Upper lobe of left lung (tissue), 6 donors: ENCODE measurements around the gene CCDC51. TPM values are rescaled to one million over a fixed set of nuclear protein-coding genes. Genes with fewer than 3 reads are reported as not detected.
A peak's percentile ranks its signal among the peaks of the same experiment; 100 is the strongest.

Experiments
- ATAC-seq, 2 donors: fragments of 200-7000 bp; cut with Tn5 transposase; one replicate each; pipeline ENCODE4 v1.9.1; 2022; ENCODE audit warnings: mild to moderate bottlenecking in 2 of 2, moderate library complexity in 2 of 2; ENCODE audit not compliant: low FRiP score in 2 of 2
- DNase-seq, 2 donors: peaks; one replicate each; pipeline ENCODE4 v3.0.0-alpha.2; 2019 to 2020
- H3K27ac ChIP-seq, 4 donors: fragments of 200-600 bp; sonication (generic); one replicate each; pipeline ENCODE4 v1.5.1; 2016 to 2019
- H3K27me3 ChIP-seq, 4 donors: fragments of 200-600 bp; sonication (generic); one replicate each; pipeline ENCODE4 v1.5.1; 2017 to 2019
- H3K36me3 ChIP-seq, 4 donors: fragments of 200-600 bp; sonication (generic); one replicate each; pipeline ENCODE4 v1.5.1; 2016 to 2019
- H3K4me1 ChIP-seq, 4 donors: fragments of 200-600 bp; sonication (generic); one replicate each; pipeline ENCODE4 v1.5.1; 2018 to 2019
- H3K4me3 ChIP-seq, 4 donors: fragments of 200-600 bp; sonication (generic); one replicate each; pipeline ENCODE4 v1.5.1; 2017 to 2019; ENCODE audit warnings: mild to moderate bottlenecking in 2 of 4, moderate library complexity in 1 of 4
- H3K9me3 ChIP-seq, 4 donors: fragments of 200-600 bp; sonication (generic); one replicate each; pipeline ENCODE4 v1.5.1; 2018 to 2019
- EP300 ChIP-seq, 4 donors: sonication (generic); formaldehyde crosslinking; IDR thresholded peaks; one replicate each; pipeline ENCODE4 v1.5.1; 2017; ENCODE audit warnings: antibody characterized with exemption in 4 of 4, control low read depth in 2 of 4
- POLR2A ChIP-seq, 4 donors: fragments of 450-650 bp; IDR thresholded peaks; one replicate each; pipeline ENCODE4 v1.5.1; 2016 to 2017; ENCODE audit warnings: antibody characterized with exemption in 4 of 4, mild to moderate bottlenecking in 2 of 4
- POLR2AphosphoS5 ChIP-seq, 2 donors: sonication (generic); formaldehyde crosslinking; IDR thresholded peaks; one replicate each; pipeline ENCODE4 v1.5.1; 2017; ENCODE audit warnings: antibody characterized with exemption in 2 of 2
- whole genome bisulfite sequencing, 2 donors: methylation state at CpG; one replicate each; pipeline ENCODE4 v1.1.5; 2017 to 2018; 5-methylcytosine and 5-hydroxymethylcytosine counted together
- total RNA-seq, 6 donors: library from RNA; depleted of rRNA in 4 of 6; stranded (reverse); fragments of >200 nt in 4 of 6; gene quantifications; one replicate each; pipeline versions ENCODE4 v1.1.0 to v1.2.1, GENCODE V29; 2016 to 2021
- TF ChIP-seq, protein P1 (sequence below), 6 experiments: fragments of 450-650 bp in 4 of 6; fragments of 200-600 bp in 2 of 6; sonication (generic) in 2 of 6; IDR thresholded peaks; one replicate each; pipeline ENCODE4 v1.5.1; 2016 to 2019; ENCODE audit warnings: antibody characterized with exemption in 6 of 6
- donor health status: DM: no; HTN: no; CAD: no; lungs with moderate emphysema.
- donor health status: DM: no; HTN: yes; CAD: no; lungs with severe emphysema.

Gene CCDC51
- total RNA-seq, 6 donors from 2014 or later: 6.3 to 18.2 (median 13.2) TPM

DNA sequence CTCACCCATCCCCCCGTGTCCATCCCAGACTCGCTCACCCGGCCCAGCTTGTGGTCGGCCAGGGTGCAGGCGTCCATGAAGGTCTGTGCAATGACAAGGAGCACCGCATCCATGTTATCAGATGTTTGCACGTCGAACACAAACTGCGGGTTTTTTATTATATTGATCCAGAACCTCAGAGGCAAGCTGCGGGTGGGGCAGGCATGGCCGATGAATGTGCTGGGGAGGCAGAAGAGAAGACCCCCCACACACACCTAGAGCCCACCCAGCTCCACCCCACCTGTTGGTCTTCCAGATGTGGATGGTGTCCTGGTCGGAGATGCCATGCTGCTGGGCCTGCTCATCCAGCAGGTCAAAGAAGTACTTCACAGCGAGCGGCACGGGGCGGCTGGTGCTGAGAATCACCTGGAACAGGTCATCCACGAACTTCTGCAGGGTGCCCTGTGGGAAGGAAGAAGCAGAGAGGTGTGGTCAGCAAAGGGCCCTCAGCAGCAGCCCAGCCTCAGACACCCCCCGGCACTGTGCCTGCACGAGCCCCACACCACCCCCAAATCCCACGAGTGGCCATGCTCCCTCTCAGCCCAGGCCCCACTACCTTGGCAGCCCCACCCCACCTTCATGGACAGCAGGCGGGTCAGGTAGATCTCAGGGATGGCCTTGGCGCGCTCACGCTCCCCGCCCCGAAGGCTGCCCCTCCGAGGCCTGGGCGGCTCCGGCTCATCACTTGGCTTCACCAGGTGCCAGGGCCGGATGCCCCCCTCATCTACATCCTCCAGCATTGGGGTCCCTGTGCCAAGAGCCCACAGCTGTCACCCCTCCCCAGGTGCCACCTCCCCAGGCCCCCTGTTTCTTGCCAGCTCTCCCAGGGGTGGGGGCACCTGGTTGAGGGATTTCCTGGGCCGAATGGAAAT is 30.4 kb downstream of the CCDC51 start:
- H3K27ac ChIP-seq: no peak overlapping the region
- 94 to 96% methylated on average over 28 to 31 of the region's 31 CpGs for WGBS, 2 donors
- peaks cover 8 to 95% (median 74%) of the 10 kb centered on the region in 4 donors for H3K36me3 ChIP-seq
- no peak overlapping the region for H3K4me3 ChIP-seq
- ATAC-seq (no peak), DNase-seq (peak; percentile 17 to 70)
- H3K27me3 ChIP-seq: no peaks in the 10 kb centered on the region
- no peaks in the 10 kb centered on the region for H3K4me1 ChIP-seq
- no peaks in the 10 kb centered on the region for H3K9me3 ChIP-seq
- TF ChIP-seq EP300 (IDR thresholded peaks at IDR 0.05) (no peak), POLR2AphosphoS5 (IDR thresholded peaks at IDR 0.05) (no peak), POLR2A (IDR thresholded peaks at IDR 0.05) (no peak)
- TF ChIP-seq, protein P1, sequence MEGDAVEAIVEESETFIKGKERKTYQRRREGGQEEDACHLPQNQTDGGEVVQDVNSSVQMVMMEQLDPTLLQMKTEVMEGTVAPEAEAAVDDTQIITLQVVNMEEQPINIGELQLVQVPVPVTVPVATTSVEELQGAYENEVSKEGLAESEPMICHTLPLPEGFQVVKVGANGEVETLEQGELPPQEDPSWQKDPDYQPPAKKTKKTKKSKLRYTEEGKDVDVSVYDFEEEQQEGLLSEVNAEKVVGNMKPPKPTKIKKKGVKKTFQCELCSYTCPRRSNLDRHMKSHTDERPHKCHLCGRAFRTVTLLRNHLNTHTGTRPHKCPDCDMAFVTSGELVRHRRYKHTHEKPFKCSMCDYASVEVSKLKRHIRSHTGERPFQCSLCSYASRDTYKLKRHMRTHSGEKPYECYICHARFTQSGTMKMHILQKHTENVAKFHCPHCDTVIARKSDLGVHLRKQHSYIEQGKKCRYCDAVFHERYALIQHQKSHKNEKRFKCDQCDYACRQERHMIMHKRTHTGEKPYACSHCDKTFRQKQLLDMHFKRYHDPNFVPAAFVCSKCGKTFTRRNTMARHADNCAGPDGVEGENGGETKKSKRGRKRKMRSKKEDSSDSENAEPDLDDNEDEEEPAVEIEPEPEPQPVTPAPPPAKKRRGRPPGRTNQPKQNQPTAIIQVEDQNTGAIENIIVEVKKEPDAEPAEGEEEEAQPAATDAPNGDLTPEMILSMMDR (IDR thresholded peaks at IDR 0.05): no peak

DNA sequence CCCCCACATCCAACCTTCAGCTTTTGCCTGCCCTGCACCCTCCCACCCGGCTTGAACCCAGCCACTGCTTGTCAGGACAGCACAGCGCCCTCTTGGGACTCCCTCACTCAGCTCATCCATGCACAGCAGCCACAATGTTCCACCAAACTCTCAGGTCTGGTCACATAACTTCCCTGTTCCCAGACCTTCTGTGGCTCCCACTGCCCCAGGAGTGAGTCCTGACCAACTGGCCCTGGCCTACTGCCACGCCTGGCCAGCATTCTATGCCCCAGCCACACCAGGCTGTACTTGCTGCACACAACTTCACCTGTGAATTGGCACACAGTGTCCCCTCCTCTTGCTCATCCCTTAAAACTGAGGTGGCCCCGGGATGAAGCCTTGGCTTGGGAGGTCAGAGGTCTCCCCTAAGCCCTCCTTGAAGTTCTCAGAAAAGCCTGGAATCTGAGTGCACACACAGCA is 31.1 kb downstream of the CCDC51 start:
- H3K36me3 ChIP-seq: peaks cover 8 to 95% (median 70%) of the 10 kb centered on the region in 4 donors
- no peak overlapping the region for H3K27ac ChIP-seq
- DNase-seq (peak in 1 of 2 donors; percentile 14), ATAC-seq (no peak)
- no peak overlapping the region for H3K4me3 ChIP-seq
- H3K27me3 ChIP-seq: no peaks in the 10 kb centered on the region
- no peaks in the 10 kb centered on the region for H3K4me1 ChIP-seq
- no peaks in the 10 kb centered on the region for H3K9me3 ChIP-seq
- TF ChIP-seq EP300 (IDR thresholded peaks at IDR 0.05) (no peak), POLR2A (IDR thresholded peaks at IDR 0.05) (no peak), POLR2AphosphoS5 (IDR thresholded peaks at IDR 0.05) (no peak)
- TF ChIP-seq, protein P1 (IDR thresholded peaks at IDR 0.05): no peak
- 83 to 88% methylated on average over 2 to 4 of the region's 4 CpGs for WGBS, 2 donors

DNA sequence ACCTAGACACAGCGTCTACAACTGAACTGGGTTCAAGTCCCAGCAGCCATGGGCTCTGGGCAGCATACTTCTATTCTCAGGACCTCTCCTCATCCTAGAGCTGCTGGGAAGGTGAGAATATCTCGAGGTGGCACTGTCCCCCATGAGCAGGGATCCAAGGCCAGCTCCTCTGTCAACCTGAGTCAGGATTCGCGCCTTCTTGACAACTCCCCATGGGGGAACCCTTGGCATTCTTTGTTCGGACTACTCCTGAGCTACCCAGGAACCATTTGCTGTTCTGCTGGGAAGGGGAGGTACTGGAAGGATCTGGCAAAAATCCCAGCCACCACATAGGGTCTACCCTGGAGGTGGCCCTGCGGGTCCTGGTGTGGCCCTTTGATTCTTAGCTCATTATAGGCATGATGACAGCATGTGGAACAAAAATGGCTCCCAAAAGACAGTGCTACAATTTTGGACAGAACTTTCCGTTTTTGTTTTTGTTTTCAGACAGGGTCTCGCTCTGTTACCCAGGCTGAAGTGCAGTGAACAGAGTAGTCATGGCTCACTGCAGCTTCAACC is 32.3 kb downstream of the CCDC51 start:
- H3K4me1 ChIP-seq: no peaks in the 10 kb centered on the region
- no peaks in the 10 kb centered on the region for H3K27me3 ChIP-seq
- peaks cover 8 to 88% (median 62%) of the 10 kb centered on the region in 4 donors for H3K36me3 ChIP-seq
- ATAC-seq: no peak
- DNase-seq: peak in 1 of 2 donors; percentile 10
- H3K9me3 ChIP-seq: no peaks in the 10 kb centered on the region
- H3K4me3 ChIP-seq: no peak overlapping the region
- WGBS, 2 donors: 88 to 92% methylated on average over 4 to 8 of the region's 8 CpGs
- TF ChIP-seq, protein P1 (IDR thresholded peaks at IDR 0.05): no peak
- TF ChIP-seq POLR2A (IDR thresholded peaks at IDR 0.05) (no peak), EP300 (IDR thresholded peaks at IDR 0.05) (no peak), POLR2AphosphoS5 (IDR thresholded peaks at IDR 0.05) (no peak)
- H3K27ac ChIP-seq: no peak overlapping the region

DNA sequence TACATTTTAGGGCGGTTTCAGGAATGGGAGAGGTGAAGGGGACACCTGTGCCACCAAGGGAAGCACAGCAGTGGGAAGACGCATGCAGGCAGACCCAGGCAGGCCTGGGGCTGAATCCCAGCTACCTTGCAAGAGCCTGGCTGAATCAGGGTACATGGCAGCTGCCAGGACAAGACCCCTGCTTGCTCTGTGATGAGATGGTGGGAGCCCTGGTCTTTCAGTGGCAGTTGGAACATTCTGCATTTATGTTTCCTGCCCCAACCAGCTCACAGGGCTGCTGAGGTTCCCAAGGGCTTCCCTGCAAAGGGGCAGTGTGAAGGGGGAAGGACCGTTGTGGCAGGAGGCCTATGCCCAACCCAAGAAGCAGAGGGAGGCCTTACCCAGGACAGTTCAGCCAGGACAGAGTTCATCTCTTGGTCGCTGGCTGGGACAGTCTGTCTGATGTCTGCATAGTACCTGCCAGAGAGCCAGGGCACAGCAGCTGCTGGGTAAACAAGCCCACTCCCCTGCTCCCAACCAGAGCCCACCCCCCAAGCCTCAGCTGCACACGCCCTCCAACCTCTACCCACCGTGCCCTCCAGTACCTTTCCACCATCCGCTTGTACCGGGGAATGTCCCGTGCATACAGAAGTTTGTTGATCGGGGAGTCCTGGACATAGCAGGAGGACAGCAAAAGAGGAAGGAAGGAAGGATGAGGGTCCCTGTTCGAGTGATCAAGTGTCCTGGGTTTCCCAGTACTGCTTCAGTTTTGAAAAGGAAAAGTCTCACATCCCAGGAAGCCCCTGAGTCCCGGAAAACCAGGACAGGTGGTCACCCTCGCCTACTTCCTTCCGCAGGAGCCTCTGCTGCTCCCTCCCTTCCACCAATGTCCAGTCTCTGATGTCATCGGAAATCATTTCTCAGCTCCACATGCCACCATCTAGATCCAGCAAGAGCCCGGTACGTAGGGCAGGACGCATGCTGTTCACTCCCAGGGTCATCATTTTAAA is 33.2 kb downstream of the CCDC51 start:
- WGBS, 2 donors: 84 to 90% methylated on average over 13 to 17 of the region's 18 CpGs

More for the DNA sequence above, 33.2 kb downstream of the CCDC51 start:
- Histone ChIP-seq H3K27ac (no peak overlapping the region), H3K4me1 (no peaks in the 10 kb centered on the region), H3K4me3 (no peak overlapping the region), H3K9me3 (no peaks in the 10 kb centered on the region), H3K36me3 (peaks cover 8 to 79% (median 53%) of the 10 kb centered on the region in 4 donors), H3K27me3 (no peaks in the 10 kb centered on the region)
- ATAC-seq (no peak), DNase-seq (peak in 1 of 2 donors; percentile 16)
- TF ChIP-seq EP300 (IDR thresholded peaks at IDR 0.05) (no peak), POLR2AphosphoS5 (IDR thresholded peaks at IDR 0.05) (no peak), POLR2A (IDR thresholded peaks at IDR 0.05) (no peak)
- TF ChIP-seq, protein P1 (IDR thresholded peaks at IDR 0.05): no peak
